Uterus (tissue), 4 donors: Measurements from ENCODE around the gene TTC23. TPM values are rescaled to one million over a fixed set of nuclear protein-coding genes. Genes with fewer than 3 reads are reported as not detected.

Experiments used
- DNase-seq, 2 donors: peaks; one replicate each; pipeline ENCODE4 v3.0.0-alpha.2; 2019 to 2020
- H3K27ac ChIP-seq, 2 donors: fragments of 200-600 bp; sonication (generic); 1 replicate in 1 of 2; 2 replicates in 1 of 2; pipeline ENCODE4 v1.5.1; 2016 to 2018
- H3K27me3 ChIP-seq, 2 donors: fragments of 200-600 bp; sonication (generic); one replicate each; pipeline ENCODE4 v1.5.1; 2018 to 2019; ENCODE audit warnings: control low read depth in 1 of 2
- H3K36me3 ChIP-seq, 2 donors: fragments of 200-600 bp; sonication (generic); one replicate each; pipeline ENCODE4 v1.5.1; 2019; ENCODE audit warnings: control low read depth in 1 of 2
- H3K4me1 ChIP-seq, 2 donors: fragments of 200-600 bp; sonication (generic); one replicate each; pipeline ENCODE4 v1.5.1; 2018 to 2019; ENCODE audit warnings: control low read depth in 1 of 2
- H3K4me3 ChIP-seq, 2 donors: fragments of 200-600 bp; sonication (generic); 1 replicate in 1 of 2; 2 replicates in 1 of 2; pipeline ENCODE4 v1.5.1; 2018 to 2019; ENCODE audit warnings: mild to moderate bottlenecking in 1 of 2
- H3K9me3 ChIP-seq, 2 donors: fragments of 200-600 bp; sonication (generic); one replicate each; pipeline ENCODE4 v1.5.1; 2019; ENCODE audit warnings: control low read depth in 1 of 2
- POLR2A ChIP-seq, 2 donors: fragments of 450-650 bp; IDR thresholded peaks; one replicate each; pipeline ENCODE4 v1.6.1; 2016; ENCODE audit warnings: antibody characterized with exemption in 2 of 2, mild to moderate bottlenecking in 1 of 2, moderate library complexity in 1 of 2
- intact Hi-C: fragments of 100-400 bp; cut with DNase I; formaldehyde crosslinking; loops from one replicate; pipeline ENCODE4 v1.15.1; 2023; ENCODE audit warnings: low total_unique reads
- total RNA-seq, 4 donors: library from RNA; depleted of rRNA in 3 of 4; stranded (reverse); fragments of >200 nt in 3 of 4; gene quantifications; one replicate each; pipeline versions ENCODE4 v1.1.0 to v1.2.4, GENCODE V29; 2014 to 2023
- TF ChIP-seq, protein P1 (sequence below), 4 experiments: fragments of 200-600 bp in 2 of 4; fragments of 450-650 bp in 2 of 4; sonication (generic) in 2 of 4; IDR thresholded peaks; one replicate each; pipeline ENCODE4 v1.5.1; 2016 to 2019; ENCODE audit warnings: antibody characterized with exemption in 4 of 4, mild to moderate bottlenecking in 2 of 4, moderate library complexity in 1 of 4
- donor health status: DM: yes; HTN: yes; CAD: no.

The TTC23 gene
- total RNA-seq, 4 donors from 2014 or later, result 10.0 to 54.1 (median 31.0) TPM

DNA sequence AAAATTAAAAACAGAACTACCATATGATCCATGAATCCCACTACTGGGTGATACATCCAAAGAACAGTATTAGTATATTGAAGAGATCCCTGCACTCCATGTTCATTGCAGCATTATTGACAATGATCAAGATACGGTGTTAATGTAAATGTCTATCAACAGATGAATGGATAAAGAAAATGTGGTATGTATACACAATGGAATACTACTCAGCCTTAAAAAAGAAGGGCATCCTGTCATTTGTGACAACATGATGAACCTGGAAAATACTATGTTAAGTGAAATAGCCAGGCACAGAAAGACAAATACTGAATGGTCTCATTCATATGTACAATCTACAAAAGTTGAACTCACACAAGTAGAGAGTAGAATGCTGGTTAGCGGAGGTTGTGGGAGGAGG lies 16.6 kb downstream of the TTC23 start:
- Histone ChIP-seq H3K4me1 (no peaks in the 10 kb centered on the region), H3K9me3 (no peaks in the 10 kb centered on the region), H3K27me3 (no peaks in the 10 kb centered on the region), H3K4me3 (no peak overlapping the region), H3K36me3 (no peaks in the 10 kb centered on the region), H3K27ac (no peak overlapping the region)
- TF ChIP-seq, protein P1, sequence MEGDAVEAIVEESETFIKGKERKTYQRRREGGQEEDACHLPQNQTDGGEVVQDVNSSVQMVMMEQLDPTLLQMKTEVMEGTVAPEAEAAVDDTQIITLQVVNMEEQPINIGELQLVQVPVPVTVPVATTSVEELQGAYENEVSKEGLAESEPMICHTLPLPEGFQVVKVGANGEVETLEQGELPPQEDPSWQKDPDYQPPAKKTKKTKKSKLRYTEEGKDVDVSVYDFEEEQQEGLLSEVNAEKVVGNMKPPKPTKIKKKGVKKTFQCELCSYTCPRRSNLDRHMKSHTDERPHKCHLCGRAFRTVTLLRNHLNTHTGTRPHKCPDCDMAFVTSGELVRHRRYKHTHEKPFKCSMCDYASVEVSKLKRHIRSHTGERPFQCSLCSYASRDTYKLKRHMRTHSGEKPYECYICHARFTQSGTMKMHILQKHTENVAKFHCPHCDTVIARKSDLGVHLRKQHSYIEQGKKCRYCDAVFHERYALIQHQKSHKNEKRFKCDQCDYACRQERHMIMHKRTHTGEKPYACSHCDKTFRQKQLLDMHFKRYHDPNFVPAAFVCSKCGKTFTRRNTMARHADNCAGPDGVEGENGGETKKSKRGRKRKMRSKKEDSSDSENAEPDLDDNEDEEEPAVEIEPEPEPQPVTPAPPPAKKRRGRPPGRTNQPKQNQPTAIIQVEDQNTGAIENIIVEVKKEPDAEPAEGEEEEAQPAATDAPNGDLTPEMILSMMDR (IDR thresholded peaks at IDR 0.05), result no peak
- intact Hi-C loops, result no loop called here
- no peak for DNase-seq

DNA sequence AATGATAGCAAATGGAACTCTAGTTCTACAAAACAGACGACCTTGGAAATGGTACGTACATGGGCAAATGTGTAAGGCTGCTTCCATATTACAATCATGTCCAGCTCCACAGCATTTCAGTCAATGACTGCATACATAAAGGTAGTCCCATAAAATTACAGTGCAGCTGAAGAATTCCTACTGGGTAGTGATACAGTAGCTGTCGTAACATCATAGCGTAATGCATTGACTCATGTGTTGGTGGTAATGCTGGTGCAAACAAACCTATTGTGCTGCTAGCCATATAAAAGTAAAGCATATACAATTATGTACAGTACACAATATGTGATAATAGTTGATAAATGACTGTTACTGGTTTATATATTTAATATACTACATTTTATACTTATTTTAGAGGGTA lies 18.5 kb downstream of the TTC23 start:
- intact Hi-C loops, result no loop called here
- Histone ChIP-seq H3K4me3 (no peak overlapping the region), H3K27ac (no peak overlapping the region)

DNA sequence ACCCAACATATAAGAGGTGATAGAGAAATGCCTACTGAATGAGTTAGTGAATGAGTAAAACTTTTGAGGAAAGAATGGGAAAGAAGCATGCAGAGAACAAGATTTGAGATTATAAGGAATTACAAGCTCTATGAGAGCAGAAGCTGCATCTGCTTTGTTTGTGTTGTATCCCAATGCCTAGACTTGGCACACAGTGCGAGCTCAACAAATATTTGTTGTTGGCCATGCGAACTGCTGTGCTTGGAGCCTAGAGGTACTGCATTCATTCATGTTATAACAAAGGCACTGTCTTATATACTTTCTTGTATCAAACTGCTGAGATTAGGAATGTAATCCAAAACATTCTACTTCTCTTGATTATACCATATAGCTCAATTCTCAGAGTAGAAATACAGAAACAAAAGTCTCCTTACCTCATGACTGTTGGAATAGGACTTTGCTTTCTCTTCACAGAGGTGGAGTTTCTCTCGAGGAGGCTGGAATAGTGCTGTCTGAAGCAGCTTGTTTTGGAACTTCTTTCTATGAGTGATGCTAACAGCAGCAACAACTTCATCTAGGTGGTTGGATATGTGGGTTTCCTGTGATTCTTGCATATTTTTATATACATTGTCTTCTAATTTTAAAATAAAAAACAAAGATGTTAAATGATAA lies 21.1 kb downstream of the TTC23 start:
- no peak for DNase-seq
- Histone ChIP-seq H3K27ac (no peak overlapping the region), H3K36me3 (no peaks in the 10 kb centered on the region), H3K9me3 (no peaks in the 10 kb centered on the region), H3K4me1 (no peaks in the 10 kb centered on the region), H3K27me3 (no peaks in the 10 kb centered on the region), H3K4me3 (no peak overlapping the region)
- intact Hi-C loops, result no loop called here
- TF ChIP-seq, protein P1 (IDR thresholded peaks at IDR 0.05), result no peak
- TF ChIP-seq POLR2A (IDR thresholded peaks at IDR 0.05), result no peak

More for the DNA sequence above, 18.5 kb downstream of the TTC23 start:
- TF ChIP-seq, protein P1 (IDR thresholded peaks at IDR 0.05), result no peak
- no peak for TF ChIP-seq POLR2A (IDR thresholded peaks at IDR 0.05)
- no peaks in the 10 kb centered on the region for H3K9me3 ChIP-seq
- no peaks in the 10 kb centered on the region for H3K36me3 ChIP-seq
- H3K27me3 ChIP-seq, result no peaks in the 10 kb centered on the region
- no peak for DNase-seq
- H3K4me1 ChIP-seq, result no peaks in the 10 kb centered on the region

DNA sequence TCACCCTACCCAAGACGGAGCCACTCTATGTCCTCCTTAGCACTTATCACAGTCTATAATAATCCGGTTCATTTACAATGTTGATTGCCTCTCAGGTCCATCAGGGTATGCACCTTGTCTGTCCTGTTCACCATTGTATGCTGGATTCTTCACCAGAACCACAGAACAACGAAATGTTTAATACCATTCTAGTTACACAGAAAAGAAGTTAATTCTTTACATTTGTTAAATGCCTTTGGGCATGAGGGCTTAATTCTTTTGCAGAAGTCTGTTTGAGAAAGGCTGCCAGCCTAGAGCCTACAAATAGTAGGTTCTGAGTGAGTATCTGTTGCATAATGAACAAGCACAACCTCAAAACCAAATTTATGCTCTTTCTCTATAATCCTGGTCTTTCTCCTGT lies 22.6 kb downstream of the TTC23 start:
- H3K36me3 ChIP-seq, result no peaks in the 10 kb centered on the region
- no peak for DNase-seq
- intact Hi-C loops, result no loop called here

More for the DNA sequence above, 22.6 kb downstream of the TTC23 start:
- Histone ChIP-seq H3K9me3 (no peaks in the 10 kb centered on the region), H3K27ac (no peak overlapping the region), H3K27me3 (no peaks in the 10 kb centered on the region), H3K4me3 (no peak overlapping the region), H3K4me1 (no peaks in the 10 kb centered on the region)
- no peak for TF ChIP-seq POLR2A (IDR thresholded peaks at IDR 0.05)
- TF ChIP-seq, protein P1 (IDR thresholded peaks at IDR 0.05), result no peak
